Measurements from ENCODE around the gene ORMDL2.

The ORMDL2 gene

GRCh38 chr12:55797550-55797949 lies 20.3 kb upstream of the ORMDL2 start:
- no peaks in the 10 kb centered on the region for H3K4me1 ChIP-seq (ENCODE audit: low read length)
- DNase-seq = no peak
- H3K9me2 ChIP-seq (replicated peaks; ENCODE audit: insufficient read depth, low read length) = no peaks in the 10 kb centered on the region
- no peak for TF ChIP-seq EZH2phosphoT487 (IDR thresholded peaks at IDR 0.05; ENCODE audit: low read length)
- no peak for TF ChIP-seq EZH2 (optimal IDR thresholded peaks at IDR 0.05; ENCODE audit: low read depth, low read length)
- no peak for TF ChIP-seq CTCF (IDR thresholded peaks at IDR 0.05; ENCODE audit: low read length)
- peaks cover 8% of the 10 kb centered on the region; the same call in 1 of the 2 replicates for H3K36me3 ChIP-seq (replicated peaks; ENCODE audit: insufficient read depth, low read length)
- H3F3A ChIP-seq (ENCODE audit: insufficient read depth, low read length) = no peaks in the 10 kb centered on the region
- no peaks in the 10 kb centered on the region for H4K20me1 ChIP-seq (ENCODE audit: insufficient read depth, low read length)
- H3K4me3 ChIP-seq (ENCODE audit: low read length) = no peak overlapping the region
- no peaks in the 10 kb centered on the region for H3K27me3 ChIP-seq (replicated peaks; ENCODE audit: insufficient read depth, low read length)
- no peak overlapping the region for H3K4me2 ChIP-seq (ENCODE audit: low read depth, low read length)
- no peak overlapping the region for H2AFZ ChIP-seq (ENCODE audit: low read length)
- H3K27ac ChIP-seq (ENCODE audit: low read length) = no peak overlapping the region
- H3K79me2 ChIP-seq (ENCODE audit: low read length) = peaks cover 59% of the 10 kb centered on the region
- H3K9me3 ChIP-seq (replicated peaks; ENCODE audit: insufficient read depth, low read length) = no peaks in the 10 kb centered on the region
- H3K9ac ChIP-seq (ENCODE audit: low read length) = no peak overlapping the region

GRCh38 chr12:55806982-55807381 lies 10.9 kb upstream of the ORMDL2 start:
- Histone ChIP-seq H3K9ac (ENCODE audit: low read length) (no peak overlapping the region), H3K36me3 (replicated peaks; ENCODE audit: insufficient read depth, low read length) (peaks cover 5% of the 10 kb centered on the region; the same call in 1 of the 2 replicates), H3K9me3 (replicated peaks; ENCODE audit: insufficient read depth, low read length) (no peaks in the 10 kb centered on the region), H3K27me3 (replicated peaks; ENCODE audit: insufficient read depth, low read length) (no peaks in the 10 kb centered on the region), H3K27ac (ENCODE audit: low read length) (no peak overlapping the region), H3K4me3 (ENCODE audit: low read length) (no peak overlapping the region), H3F3A (ENCODE audit: insufficient read depth, low read length) (no peaks in the 10 kb centered on the region), H2AFZ (ENCODE audit: low read length) (no peak overlapping the region), H3K79me2 (ENCODE audit: low read length) (peaks cover 95% of the 10 kb centered on the region), H3K9me2 (replicated peaks; ENCODE audit: insufficient read depth, low read length) (no peaks in the 10 kb centered on the region), H3K4me2 (ENCODE audit: low read depth, low read length) (no peak overlapping the region), H4K20me1 (ENCODE audit: insufficient read depth, low read length) (peaks cover 13% of the 10 kb centered on the region), H3K4me1 (ENCODE audit: low read length) (no peaks in the 10 kb centered on the region)
- no peak for TF ChIP-seq EZH2phosphoT487 (IDR thresholded peaks at IDR 0.05; ENCODE audit: low read length)
- TF ChIP-seq EZH2 (optimal IDR thresholded peaks at IDR 0.05; ENCODE audit: low read depth, low read length) = no peak
- no peak for TF ChIP-seq CTCF (IDR thresholded peaks at IDR 0.05; ENCODE audit: low read length)
- DNase-seq = no peak

GRCh38 chr12:55809274-55809673 lies 8.6 kb upstream of the ORMDL2 start:
- DNase-seq = no peak
- no peaks in the 10 kb centered on the region for H3K9me3 ChIP-seq (replicated peaks; ENCODE audit: insufficient read depth, low read length)
- no peak overlapping the region for H3K27ac ChIP-seq (ENCODE audit: low read length)
- no peaks in the 10 kb centered on the region for H3K27me3 ChIP-seq (replicated peaks; ENCODE audit: insufficient read depth, low read length)
- no peak overlapping the region for H3K9ac ChIP-seq (ENCODE audit: low read length)
- no peak for TF ChIP-seq EZH2 (optimal IDR thresholded peaks at IDR 0.05; ENCODE audit: low read depth, low read length)
- no peak for TF ChIP-seq EZH2phosphoT487 (IDR thresholded peaks at IDR 0.05; ENCODE audit: low read length)
- TF ChIP-seq CTCF (IDR thresholded peaks at IDR 0.05; ENCODE audit: low read length) = no peak
- H3K79me2 ChIP-seq (ENCODE audit: low read length) = peaks cover 98% of the 10 kb centered on the region
- H3K4me1 ChIP-seq (ENCODE audit: low read length) = no peaks in the 10 kb centered on the region
- H3F3A ChIP-seq (ENCODE audit: insufficient read depth, low read length) = no peaks in the 10 kb centered on the region
- H4K20me1 ChIP-seq (ENCODE audit: insufficient read depth, low read length) = peaks cover 16% of the 10 kb centered on the region
- no peak overlapping the region for H3K4me2 ChIP-seq (ENCODE audit: low read depth, low read length)
- no peaks in the 10 kb centered on the region for H3K9me2 ChIP-seq (replicated peaks; ENCODE audit: insufficient read depth, low read length)
- H3K36me3 ChIP-seq (replicated peaks; ENCODE audit: insufficient read depth, low read length) = peaks cover 2% of the 10 kb centered on the region; the same call in 1 of the 2 replicates
- H2AFZ ChIP-seq (ENCODE audit: low read length) = no peak overlapping the region
- no peak overlapping the region for H3K4me3 ChIP-seq (ENCODE audit: low read length)
